A673 (cell line): ENCODE measurements around the gene KRTAP10-4. TPM values are rescaled to one million over a fixed set of nuclear protein-coding genes. Genes with fewer than 3 reads are reported as not detected.

Experiments used
- BruUV-seq: library from RNA; stranded (reverse); fragments of 400-500 nt; replicated peaks from 2 replicates; lab custom pipeline; 2021; lab: Mats Ljungman, UMichigan
- CTCF ChIA-PET: fragments of 300-600 bp; sonication (Branson Sonifier 250); formaldehyde crosslinking; loops from one replicate; lab custom pipeline; 2022; ENCODE audit warnings: antibody characterized with exemption; lab: Charles Lee
- POLR2A ChIA-PET: fragments of 300-600 bp; sonication (Branson Sonifier 250); formaldehyde crosslinking; loops from one replicate; lab custom pipeline; 2022; ENCODE audit warnings: antibody characterized with exemption; ENCODE audit not compliant: low non-redundant PET; lab: Charles Lee
- DNase-seq: peaks from one replicate; pipeline ENCODE4 v3.0.0-alpha.2; 2015; ENCODE audit warnings: low spot score
- H3K27ac ChIP-seq: fragments of 200-600 bp; sonication (generic); 2 replicates; pipeline ENCODE4 v1.5.1; 2016; ENCODE audit warnings: mixed run types, low read depth, mild to moderate bottlenecking, mixed read lengths, antibody characterized with exemption, low read length; ENCODE audit not compliant: poor library complexity, severe bottlenecking
- H3K27me3 ChIP-seq: fragments of 200-600 bp; sonication (generic); replicated peaks from 2 replicates; pipeline ENCODE4 v1.6.1; 2017; ENCODE audit warnings: mixed run types, low read depth, mild to moderate bottlenecking, mixed read lengths, antibody characterized with exemption, low read length; ENCODE audit not compliant: insufficient read depth, poor library complexity
- H3K36me3 ChIP-seq: fragments of 200-600 bp; sonication (generic); 2 replicates; pipeline ENCODE4 v1.6.1; 2016; ENCODE audit warnings: mixed run types, mild to moderate bottlenecking, mixed read lengths, antibody characterized with exemption, low read length; ENCODE audit not compliant: insufficient read depth, poor library complexity, severe bottlenecking
- H3K4me1 ChIP-seq: fragments of 200-600 bp; sonication (generic); 2 replicates; pipeline ENCODE4 v1.6.1; 2017; ENCODE audit warnings: mixed run types, mild to moderate bottlenecking, mixed read lengths, antibody characterized with exemption, low read length; ENCODE audit not compliant: insufficient read depth, poor library complexity, severe bottlenecking
- H3K4me3 ChIP-seq: fragments of 200-600 bp; sonication (generic); 2 replicates; pipeline ENCODE4 v1.5.1; 2016; ENCODE audit warnings: low read depth, mixed run types, mild to moderate bottlenecking, mixed read lengths, low read length; ENCODE audit not compliant: poor library complexity, severe bottlenecking
- H3K9me3 ChIP-seq: fragments of 200-600 bp; sonication (generic); 2 replicates; pipeline ENCODE4 v1.6.1; 2016; ENCODE audit warnings: mixed run types, low read depth, mild to moderate bottlenecking, mixed read lengths, antibody characterized with exemption, low read length; ENCODE audit not compliant: poor library complexity, severe bottlenecking
- CTCF ChIP-seq: fragments of 300-800, 200-600 bp; sonication (generic); conservative IDR thresholded peaks from 2 replicates; pipeline ENCODE4 v1.5.1; 2017; ENCODE audit warnings: low read depth, mild to moderate bottlenecking, antibody characterized with exemption, low read length, moderate library complexity, mixed read lengths
- EZH2 ChIP-seq: fragments of 200-600 bp; sonication (generic); IDR thresholded peaks from 2 replicates; pipeline ENCODE4 v1.6.1; 2017; ENCODE audit warnings: borderline replicate concordance, low read depth, mild to moderate bottlenecking, mixed read lengths, antibody characterized with exemption, low read length; ENCODE audit not compliant: poor library complexity, severe bottlenecking
- intact Hi-C: fragments of 100-400 bp; cut with micrococcal nuclease; formaldehyde crosslinking; loops from one replicate; pipeline ENCODE4 v1.10.0; 2022; ENCODE audit not compliant: unreplicated experiment
- total RNA-seq: library from RNA; stranded (reverse); gene quantifications from 2 replicates; pipeline ENCODE4 v1.2.3, GENCODE V29; 2021

The KRTAP10-4 gene
- total RNA-seq, 1 experiment from 2014 or later: not detected

- Histone ChIP-seq H3K27ac (no peak overlapping the region), H3K4me1 (no peaks in the 10 kb centered on the region), H3K27me3 (no peaks in the 10 kb centered on the region), H3K36me3 (no peaks in the 10 kb centered on the region), H3K9me3 (no peaks in the 10 kb centered on the region), H3K4me3 (no peak overlapping the region)
- CTCF ChIA-PET: no interaction called here
- no TSS peak for BruUV-seq
- no peak for TF ChIP-seq CTCF
- TF ChIP-seq EZH2: no peak
- DNase-seq: no peak
- POLR2A ChIA-PET: no interaction called here
- intact Hi-C loops: no loop called here
Observed at GRCh38 chr21:44569861-44570517, 3.5 kb upstream of the KRTAP10-4 start.

GRCh38 chr21:44571296-44571695, 2.2 kb upstream of the KRTAP10-4 start:
- DNase-seq: no peak
- H3K27ac ChIP-seq: no peak overlapping the region
- no peaks in the 10 kb centered on the region for H3K9me3 ChIP-seq
- no peaks in the 10 kb centered on the region for H3K27me3 ChIP-seq
- POLR2A ChIA-PET: no interaction called here
- H3K36me3 ChIP-seq: no peaks in the 10 kb centered on the region
- H3K4me1 ChIP-seq: no peaks in the 10 kb centered on the region
- intact Hi-C loops: no loop called here
- H3K4me3 ChIP-seq: no peak overlapping the region
- BruUV-seq: no TSS peak
- CTCF ChIA-PET: no interaction called here
- TF ChIP-seq EZH2: no peak
- no peak for TF ChIP-seq CTCF

- no peak overlapping the region for H3K27ac ChIP-seq
- no TSS peak for BruUV-seq
- DNase-seq: no peak
- intact Hi-C loops: no loop called here
- ChIA-PET CTCF (no interaction called here), POLR2A (no interaction called here)
- no peaks in the 10 kb centered on the region for H3K36me3 ChIP-seq
- H3K9me3 ChIP-seq: no peaks in the 10 kb centered on the region
- H3K27me3 ChIP-seq: no peaks in the 10 kb centered on the region
- no peaks in the 10 kb centered on the region for H3K4me1 ChIP-seq
- H3K4me3 ChIP-seq: no peak overlapping the region
- no peak for TF ChIP-seq EZH2
- no peak for TF ChIP-seq CTCF
Observed at GRCh38 chr21:44571844-44572782, 1.4 kb upstream of the KRTAP10-4 start.
